NCI-H226 (cell line): ENCODE results near the gene KLF4.
"Not testable (repeated sequence)": the region's sequence is repeated elsewhere in the genome, so short reads cannot be mapped to it uniquely, and the experiment has no call there.

Experiments used
- DNase-seq: peaks from one replicate; pipeline ENCODE4 v3.0.0-alpha.2; 2015

Gene KLF4

GRCh38 chr9:107489687-107490605 is at the start of gene KLF4:
Gene KLF4, minus strand, starts transcription at chr9:107489769. Its CDS starts 597 bp downstream, at chr9:107489172.
- peak; percentile 75 for DNase-seq

DNA sequence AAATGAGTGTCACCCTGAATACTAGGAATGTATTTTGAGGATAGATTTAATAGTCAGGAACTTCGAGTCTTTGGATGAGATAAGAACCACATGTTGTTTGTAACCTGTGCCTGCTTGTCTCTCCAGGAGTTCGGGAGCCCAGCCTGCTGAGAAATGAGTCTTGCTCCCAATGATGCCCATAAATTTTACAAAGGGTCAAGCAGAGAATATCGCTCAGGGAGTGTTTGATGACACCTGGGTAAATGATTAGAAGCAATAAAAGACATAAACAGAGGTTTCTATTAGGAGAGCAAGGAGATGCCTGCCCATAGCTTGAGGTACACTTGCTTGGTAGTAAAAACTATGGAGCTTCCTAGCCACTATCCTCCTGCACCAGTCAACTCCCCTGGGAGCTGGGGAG is 46.9 kb upstream of the KLF4 start:
- DNase-seq, result no peak

- no peak for DNase-seq
Observed at GRCh38 chr9:107534510-107535078, 45.0 kb upstream of the KLF4 start.

- DNase-seq, result no peak
Observed at GRCh38 chr9:107530679-107531078, 41.1 kb upstream of the KLF4 start.

GRCh38 chr9:107528686-107529085 is 39.1 kb upstream of the KLF4 start:
- no peak for DNase-seq

DNA sequence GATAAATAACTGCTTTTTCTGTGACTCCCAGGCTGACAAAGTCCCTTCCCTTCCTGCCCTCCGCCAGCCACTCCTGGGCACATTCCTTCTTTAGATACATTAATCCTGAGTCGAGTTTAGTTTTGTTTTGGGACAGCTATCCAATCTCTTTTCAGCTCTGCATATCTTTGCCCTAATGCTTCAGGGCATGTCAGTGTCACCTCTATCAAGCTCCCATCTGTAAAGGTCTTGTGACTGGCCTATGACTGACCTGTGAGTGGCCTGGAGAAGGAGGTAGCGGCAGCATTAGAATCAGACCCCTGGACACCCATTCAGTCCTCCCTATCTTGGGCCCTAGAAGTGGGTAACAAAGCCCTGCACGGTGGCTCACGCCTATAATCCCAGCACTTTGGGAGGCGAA is 34.0 kb upstream of the KLF4 start:
- DNase-seq, result no peak

DNA sequence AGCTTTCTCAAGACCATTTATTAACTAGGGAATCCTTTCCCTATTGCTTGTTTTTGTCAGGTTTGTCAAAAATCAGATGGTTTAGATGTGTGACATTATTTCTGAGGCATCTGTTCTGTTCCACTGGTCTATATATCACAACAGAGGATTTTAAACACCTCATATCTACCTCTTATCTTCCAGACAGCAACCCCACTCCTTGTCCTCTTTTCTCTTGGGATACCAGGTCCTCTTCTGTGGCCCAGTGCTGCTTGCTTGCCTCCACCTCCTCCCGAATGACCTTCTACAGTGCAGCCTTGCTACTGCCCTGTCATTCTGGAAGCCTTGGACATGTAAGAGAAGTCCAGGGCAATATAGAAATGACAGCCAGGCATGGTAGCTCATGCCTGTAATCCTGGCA is 30.6 kb upstream of the KLF4 start:
- no peak for DNase-seq

- DNase-seq, result no peak
Observed at GRCh38 chr9:107518037-107518807, 28.7 kb upstream of the KLF4 start.

DNA sequence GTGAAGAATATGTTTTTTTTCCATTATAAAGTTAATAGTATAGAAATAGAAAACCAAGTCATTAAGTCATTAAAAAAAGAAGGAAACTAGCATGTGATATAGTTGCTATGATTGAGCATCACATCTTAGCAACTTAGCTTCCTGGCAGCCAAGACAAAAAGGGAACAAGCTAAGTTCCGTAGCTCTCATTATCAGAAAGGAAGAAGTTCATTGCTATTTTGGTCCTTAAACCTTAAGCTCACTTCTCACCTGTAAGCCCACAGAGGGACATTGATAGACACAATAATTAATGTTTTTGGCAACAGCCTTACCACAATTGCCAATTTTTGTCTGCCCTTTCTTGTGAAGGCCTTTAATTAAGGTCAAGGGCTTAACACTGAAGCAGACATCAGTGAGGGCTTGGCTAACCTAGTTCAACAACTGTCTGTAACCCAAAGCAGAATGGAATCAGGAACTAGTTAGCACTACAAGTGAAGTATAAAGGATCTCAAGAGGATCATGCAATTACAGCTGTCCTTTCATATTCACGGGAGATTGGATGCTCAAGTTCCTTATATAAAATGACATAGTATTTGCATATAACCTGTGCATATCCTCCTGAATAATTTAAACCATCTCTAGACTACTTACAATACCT is 24.0 kb upstream of the KLF4 start:
- no peak for DNase-seq

GRCh38 chr9:107504585-107505455 is 15.3 kb upstream of the KLF4 start:
- DNase-seq, result peak; percentile 52

- no peak for DNase-seq
Observed at GRCh38 chr9:107502464-107502863, 12.9 kb upstream of the KLF4 start.

GRCh38 chr9:107500421-107501200 is 11.0 kb upstream of the KLF4 start:
- DNase-seq, result not testable (repeated sequence)

GRCh38 chr9:107496976-107497375 is 7.4 kb upstream of the KLF4 start:
- DNase-seq, result no peak

DNA sequence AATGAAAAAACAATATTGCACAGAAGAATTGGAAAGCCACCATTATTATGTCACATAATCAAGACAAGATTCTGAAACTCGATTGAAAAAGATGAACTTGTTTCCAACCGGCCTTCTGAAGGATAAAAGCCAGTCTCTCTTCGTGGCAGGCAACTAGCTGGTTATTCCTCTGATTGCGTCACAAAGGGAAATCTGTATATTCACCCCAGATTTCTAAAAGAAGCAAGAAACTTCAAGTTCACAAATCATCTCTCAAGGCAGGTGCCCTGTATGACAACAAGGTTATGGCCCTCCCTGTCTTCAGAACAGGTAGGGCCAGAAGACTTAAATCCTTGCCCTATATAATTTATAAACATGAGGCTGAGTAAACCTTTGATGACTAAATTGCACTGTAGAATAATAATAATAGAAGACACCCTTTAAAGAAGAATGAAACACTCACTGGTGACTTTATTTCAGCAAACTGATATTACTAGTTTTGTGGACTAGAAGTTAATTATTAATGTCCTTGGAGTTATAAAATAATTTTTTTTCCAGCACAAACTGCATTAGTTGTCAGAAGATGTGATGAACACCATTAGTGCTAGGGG is 2.9 kb upstream of the KLF4 start:
- DNase-seq, result no peak

GRCh38 chr9:107491081-107492053 is 1.8 kb upstream of the KLF4 start:
- no peak for DNase-seq

- not testable (repeated sequence) for DNase-seq
Observed at GRCh38 chr9:107490606-107490970, 1.0 kb upstream of the KLF4 start.

- no peak for DNase-seq
Observed at GRCh38 chr9:107489144-107489673, 360 bp downstream of the KLF4 start.

- DNase-seq, result peak; percentile 7
Observed at GRCh38 chr9:107488375-107489143, 1.0 kb downstream of the KLF4 start.
